OCI-LY3 (cell line): ENCODE results near the gene NLRX1.

ENCODE experiments used
- EZH2phosphoT487 ChIP-seq: fragments of 200-600 bp; shearing (Covaris generic); IDR thresholded peaks from 2 replicates; pipeline ENCODE4 v1.6.1; 2018; ENCODE audit warnings: antibody characterized with exemption, mixed run types, low read depth
- TF ChIP-seq, protein P1 (sequence below): fragments of 200-600, 300-600 bp; sonication (generic); IDR thresholded peaks from 2 replicates; pipeline ENCODE4 v1.5.1; 2014; ENCODE audit warnings: antibody characterized with exemption, low read length, low read depth

DNA sequence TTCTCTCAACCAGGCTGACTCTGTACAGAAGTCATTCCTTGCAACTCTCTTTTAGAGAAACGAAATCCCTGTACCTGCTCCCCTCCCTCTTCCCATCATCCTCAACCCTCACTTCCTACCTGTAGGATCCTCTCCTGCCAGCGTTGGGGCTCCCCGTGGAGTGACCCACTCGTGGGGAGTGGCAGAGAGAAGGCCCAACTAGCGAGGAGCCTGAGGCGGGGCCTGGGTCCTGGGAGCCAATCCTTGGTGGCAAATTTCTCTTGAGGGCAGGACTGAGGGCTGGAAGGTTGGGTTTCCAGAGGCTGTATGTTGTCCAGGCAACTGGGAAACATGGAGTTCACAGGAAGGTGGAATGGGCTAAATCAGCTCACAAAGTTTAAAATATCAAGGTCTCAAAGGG is 27.2 kb downstream of the NLRX1 start:
- TF ChIP-seq, protein P1, sequence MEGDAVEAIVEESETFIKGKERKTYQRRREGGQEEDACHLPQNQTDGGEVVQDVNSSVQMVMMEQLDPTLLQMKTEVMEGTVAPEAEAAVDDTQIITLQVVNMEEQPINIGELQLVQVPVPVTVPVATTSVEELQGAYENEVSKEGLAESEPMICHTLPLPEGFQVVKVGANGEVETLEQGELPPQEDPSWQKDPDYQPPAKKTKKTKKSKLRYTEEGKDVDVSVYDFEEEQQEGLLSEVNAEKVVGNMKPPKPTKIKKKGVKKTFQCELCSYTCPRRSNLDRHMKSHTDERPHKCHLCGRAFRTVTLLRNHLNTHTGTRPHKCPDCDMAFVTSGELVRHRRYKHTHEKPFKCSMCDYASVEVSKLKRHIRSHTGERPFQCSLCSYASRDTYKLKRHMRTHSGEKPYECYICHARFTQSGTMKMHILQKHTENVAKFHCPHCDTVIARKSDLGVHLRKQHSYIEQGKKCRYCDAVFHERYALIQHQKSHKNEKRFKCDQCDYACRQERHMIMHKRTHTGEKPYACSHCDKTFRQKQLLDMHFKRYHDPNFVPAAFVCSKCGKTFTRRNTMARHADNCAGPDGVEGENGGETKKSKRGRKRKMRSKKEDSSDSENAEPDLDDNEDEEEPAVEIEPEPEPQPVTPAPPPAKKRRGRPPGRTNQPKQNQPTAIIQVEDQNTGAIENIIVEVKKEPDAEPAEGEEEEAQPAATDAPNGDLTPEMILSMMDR = no peak
- TF ChIP-seq EZH2phosphoT487 = no peak
